Measurements from ENCODE around the gene SOD3.

SOD3 gene

GRCh38 chr4:24835696-24836095, 40.3 kb downstream of the SOD3 start:
- TF ChIP-seq CTCF (IDR thresholded peaks at IDR 0.05; ENCODE audit: low read length) (no peak), EZH2 (IDR thresholded peaks at IDR 0.05; ENCODE audit: borderline replicate concordance, low read length) (no peak)
- Histone ChIP-seq H3K9me2 (ENCODE audit: low read depth, low read length) (no peaks in the 10 kb centered on the region), H3K27me3 (ENCODE audit: insufficient read depth, low read length) (no peaks in the 10 kb centered on the region)

GRCh38 chr4:24836661-24837242, 41.4 kb downstream of the SOD3 start:
- H4K20me1 ChIP-seq (ENCODE audit: insufficient read depth, low read length): no peaks in the 10 kb centered on the region
- H3K9me3 ChIP-seq (ENCODE audit: low read length): no peaks in the 10 kb centered on the region
- H3K9me2 ChIP-seq (ENCODE audit: low read depth, low read length): no peaks in the 10 kb centered on the region
- no peaks in the 10 kb centered on the region for H3F3A ChIP-seq (ENCODE audit: insufficient read depth, low read length)
- H2AFZ ChIP-seq (ENCODE audit: low read length): no peak overlapping the region
- no peak overlapping the region for H3K27ac ChIP-seq (ENCODE audit: low read depth, low read length, poor library complexity, severe bottlenecking)
- H3K9ac ChIP-seq (ENCODE audit: low read length): no peak overlapping the region
- no peak overlapping the region for H3K4me2 ChIP-seq (ENCODE audit: low read length)
- H3K36me3 ChIP-seq (ENCODE audit: insufficient read depth, low read length): no peaks in the 10 kb centered on the region
- H3K4me1 ChIP-seq (ENCODE audit: insufficient read depth, low read length, severe bottlenecking): no peaks in the 10 kb centered on the region
- no peak overlapping the region for H3K4me3 ChIP-seq (ENCODE audit: low read depth, low read length, poor library complexity, severe bottlenecking)
- H3K79me2 ChIP-seq (ENCODE audit: insufficient read depth, low read length): no peaks in the 10 kb centered on the region
- no peak for TF ChIP-seq EZH2 (IDR thresholded peaks at IDR 0.05; ENCODE audit: borderline replicate concordance, low read length)
- no peak for TF ChIP-seq CTCF (IDR thresholded peaks at IDR 0.05; ENCODE audit: low read length)
- no peaks in the 10 kb centered on the region for H3K27me3 ChIP-seq (ENCODE audit: insufficient read depth, low read length)

More at GRCh38 chr4:24835696-24836095, 40.3 kb downstream of the SOD3 start:
- Histone ChIP-seq H3K9me3 (ENCODE audit: low read length) (no peaks in the 10 kb centered on the region), H2AFZ (ENCODE audit: low read length) (no peak overlapping the region), H4K20me1 (ENCODE audit: insufficient read depth, low read length) (no peaks in the 10 kb centered on the region), H3K27ac (ENCODE audit: low read depth, low read length, poor library complexity, severe bottlenecking) (no peak overlapping the region), H3K4me3 (ENCODE audit: low read depth, low read length, poor library complexity, severe bottlenecking) (no peak overlapping the region), H3F3A (ENCODE audit: insufficient read depth, low read length) (no peaks in the 10 kb centered on the region), H3K4me1 (ENCODE audit: insufficient read depth, low read length, severe bottlenecking) (no peaks in the 10 kb centered on the region), H3K36me3 (ENCODE audit: insufficient read depth, low read length) (no peaks in the 10 kb centered on the region), H3K4me2 (ENCODE audit: low read length) (no peak overlapping the region), H3K79me2 (ENCODE audit: insufficient read depth, low read length) (no peaks in the 10 kb centered on the region), H3K9ac (ENCODE audit: low read length) (no peak overlapping the region)

GRCh38 chr4:24837336-24837735, 42.0 kb downstream of the SOD3 start:
- H3K9me2 ChIP-seq (ENCODE audit: low read depth, low read length): no peaks in the 10 kb centered on the region
- no peaks in the 10 kb centered on the region for H3K4me1 ChIP-seq (ENCODE audit: insufficient read depth, low read length, severe bottlenecking)
- no peak overlapping the region for H3K4me3 ChIP-seq (ENCODE audit: low read depth, low read length, poor library complexity, severe bottlenecking)
- no peak overlapping the region for H3K4me2 ChIP-seq (ENCODE audit: low read length)
- H3K9me3 ChIP-seq (ENCODE audit: low read length): no peaks in the 10 kb centered on the region
- no peaks in the 10 kb centered on the region for H3K36me3 ChIP-seq (ENCODE audit: insufficient read depth, low read length)
- no peaks in the 10 kb centered on the region for H4K20me1 ChIP-seq (ENCODE audit: insufficient read depth, low read length)
- no peaks in the 10 kb centered on the region for H3F3A ChIP-seq (ENCODE audit: insufficient read depth, low read length)
- H3K79me2 ChIP-seq (ENCODE audit: insufficient read depth, low read length): no peaks in the 10 kb centered on the region
- no peaks in the 10 kb centered on the region for H3K27me3 ChIP-seq (ENCODE audit: insufficient read depth, low read length)
- H3K9ac ChIP-seq (ENCODE audit: low read length): no peak overlapping the region
- no peak overlapping the region for H2AFZ ChIP-seq (ENCODE audit: low read length)
- no peak overlapping the region for H3K27ac ChIP-seq (ENCODE audit: low read depth, low read length, poor library complexity, severe bottlenecking)
- TF ChIP-seq EZH2 (IDR thresholded peaks at IDR 0.05; ENCODE audit: borderline replicate concordance, low read length) (no peak), CTCF (IDR thresholded peaks at IDR 0.05; ENCODE audit: low read length) (no peak)

Measured in OCI-LY1 (cell line).